ENCODE data around the gene CEP112. TPM values are rescaled to one million over a fixed set of nuclear protein-coding genes. Genes with fewer than 3 reads are reported as not detected.

Gene CEP112
- total and polyA plus RNA-seq, 2 of the 13 experiments (the other 11 are each of a cell fraction or from before 2014, with no cell fraction given), result 1.2 to 3.4 TPM

DNA sequence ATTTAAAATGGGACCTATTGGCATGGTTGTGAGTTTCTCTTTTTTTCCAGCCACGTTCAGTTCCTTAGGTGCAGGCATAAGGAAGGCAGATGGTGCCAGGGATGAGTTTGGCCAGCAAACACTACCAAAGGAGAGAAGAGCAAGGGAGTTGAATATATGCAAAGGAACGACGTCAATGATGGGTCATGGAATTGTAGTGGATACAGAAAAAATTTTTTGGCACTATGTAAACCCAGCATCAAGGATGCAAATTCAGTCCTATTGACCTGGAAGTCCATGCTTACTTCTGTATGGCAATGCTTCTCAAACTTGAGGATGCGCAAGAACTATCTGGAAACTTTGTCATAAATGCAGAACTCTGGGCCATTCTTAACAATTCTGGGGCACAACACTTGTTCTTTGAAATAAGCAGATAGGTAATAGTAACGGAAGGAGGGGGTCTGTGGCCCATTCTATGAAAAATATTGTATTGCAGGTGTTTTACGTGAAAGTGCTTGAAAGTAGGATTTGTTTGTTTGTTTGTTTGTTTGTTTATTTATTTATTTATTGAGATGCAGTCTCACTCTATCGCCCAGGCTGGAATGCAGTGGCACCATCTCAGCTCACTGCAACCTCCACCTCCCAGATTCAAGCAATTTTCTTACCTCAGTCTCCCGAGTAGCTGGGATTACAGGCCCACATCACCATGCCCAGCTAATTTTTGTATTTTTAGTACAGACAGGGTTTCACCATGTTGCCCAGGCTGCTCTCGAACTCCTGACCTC lies 19.3 kb upstream of the CEP112 start (continued):
- TF ChIP-seq, protein P1, sequence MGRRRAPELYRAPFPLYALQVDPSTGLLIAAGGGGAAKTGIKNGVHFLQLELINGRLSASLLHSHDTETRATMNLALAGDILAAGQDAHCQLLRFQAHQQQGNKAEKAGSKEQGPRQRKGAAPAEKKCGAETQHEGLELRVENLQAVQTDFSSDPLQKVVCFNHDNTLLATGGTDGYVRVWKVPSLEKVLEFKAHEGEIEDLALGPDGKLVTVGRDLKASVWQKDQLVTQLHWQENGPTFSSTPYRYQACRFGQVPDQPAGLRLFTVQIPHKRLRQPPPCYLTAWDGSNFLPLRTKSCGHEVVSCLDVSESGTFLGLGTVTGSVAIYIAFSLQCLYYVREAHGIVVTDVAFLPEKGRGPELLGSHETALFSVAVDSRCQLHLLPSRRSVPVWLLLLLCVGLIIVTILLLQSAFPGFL (CRISPR knock-in tag; IDR thresholded peaks at IDR 0.05), result no peak
- TF ChIP-seq, protein P2, sequence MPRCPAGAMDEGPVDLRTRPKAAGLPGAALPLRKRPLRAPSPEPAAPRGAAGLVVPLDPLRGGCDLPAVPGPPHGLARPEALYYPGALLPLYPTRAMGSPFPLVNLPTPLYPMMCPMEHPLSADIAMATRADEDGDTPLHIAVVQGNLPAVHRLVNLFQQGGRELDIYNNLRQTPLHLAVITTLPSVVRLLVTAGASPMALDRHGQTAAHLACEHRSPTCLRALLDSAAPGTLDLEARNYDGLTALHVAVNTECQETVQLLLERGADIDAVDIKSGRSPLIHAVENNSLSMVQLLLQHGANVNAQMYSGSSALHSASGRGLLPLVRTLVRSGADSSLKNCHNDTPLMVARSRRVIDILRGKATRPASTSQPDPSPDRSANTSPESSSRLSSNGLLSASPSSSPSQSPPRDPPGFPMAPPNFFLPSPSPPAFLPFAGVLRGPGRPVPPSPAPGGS (CRISPR knock-in tag; IDR thresholded peaks at IDR 0.05), result no peak
- TF ChIP-seq ZNF34 (CRISPR knock-in tag; IDR thresholded peaks at IDR 0.05; ENCODE audit: borderline replicate concordance), result no peak
- TF ChIP-seq, protein P3, sequence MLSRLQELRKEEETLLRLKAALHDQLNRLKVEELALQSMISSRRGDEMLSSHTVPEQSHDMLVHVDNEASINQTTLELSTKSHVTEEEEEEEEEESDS (CRISPR knock-in tag; IDR thresholded peaks at IDR 0.05; ENCODE audit: borderline replicate concordance), result no peak
- TF ChIP-seq, protein P4, sequence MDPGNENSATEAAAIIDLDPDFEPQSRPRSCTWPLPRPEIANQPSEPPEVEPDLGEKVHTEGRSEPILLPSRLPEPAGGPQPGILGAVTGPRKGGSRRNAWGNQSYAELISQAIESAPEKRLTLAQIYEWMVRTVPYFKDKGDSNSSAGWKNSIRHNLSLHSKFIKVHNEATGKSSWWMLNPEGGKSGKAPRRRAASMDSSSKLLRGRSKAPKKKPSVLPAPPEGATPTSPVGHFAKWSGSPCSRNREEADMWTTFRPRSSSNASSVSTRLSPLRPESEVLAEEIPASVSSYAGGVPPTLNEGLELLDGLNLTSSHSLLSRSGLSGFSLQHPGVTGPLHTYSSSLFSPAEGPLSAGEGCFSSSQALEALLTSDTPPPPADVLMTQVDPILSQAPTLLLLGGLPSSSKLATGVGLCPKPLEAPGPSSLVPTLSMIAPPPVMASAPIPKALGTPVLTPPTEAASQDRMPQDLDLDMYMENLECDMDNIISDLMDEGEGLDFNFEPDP (CRISPR knock-in tag; conservative IDR thresholded peaks at IDR 0.05), result 0 out of 2 replicates have a peak, but pooled peaks have one; percentile 10
- TF ChIP-seq JUNB (CRISPR knock-in tag; IDR thresholded peaks at IDR 0.05; ENCODE audit: borderline replicate concordance), result peak; percentile 65
- TF ChIP-seq EHMT2 (IDR thresholded peaks at IDR 0.05; ENCODE audit: borderline replicate concordance, low read depth, low read length), result no peak
- TF ChIP-seq, protein P5, sequence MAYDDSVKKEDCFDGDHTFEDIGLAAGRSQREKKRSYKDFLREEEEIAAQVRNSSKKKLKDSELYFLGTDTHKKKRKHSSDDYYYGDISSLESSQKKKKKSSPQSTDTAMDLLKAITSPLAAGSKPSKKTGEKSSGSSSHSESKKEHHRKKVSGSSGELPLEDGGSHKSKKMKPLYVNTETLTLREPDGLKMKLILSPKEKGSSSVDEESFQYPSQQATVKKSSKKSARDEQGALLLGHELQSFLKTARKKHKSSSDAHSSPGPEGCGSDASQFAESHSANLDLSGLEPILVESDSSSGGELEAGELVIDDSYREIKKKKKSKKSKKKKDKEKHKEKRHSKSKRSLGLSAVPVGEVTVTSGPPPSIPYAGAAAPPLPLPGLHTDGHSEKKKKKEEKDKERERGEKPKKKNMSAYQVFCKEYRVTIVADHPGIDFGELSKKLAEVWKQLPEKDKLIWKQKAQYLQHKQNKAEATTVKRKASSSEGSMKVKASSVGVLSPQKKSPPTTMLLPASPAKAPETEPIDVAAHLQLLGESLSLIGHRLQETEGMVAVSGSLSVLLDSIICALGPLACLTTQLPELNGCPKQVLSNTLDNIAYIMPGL (CRISPR knock-in tag; IDR thresholded peaks at IDR 0.05; ENCODE audit: borderline replicate concordance in 1 of 2, low read depth in 1 of 2), result no peak
- TF ChIP-seq ZNF607 (CRISPR knock-in tag; IDR thresholded peaks at IDR 0.05; ENCODE audit: borderline replicate concordance), result no peak
- peak; percentile 77 for TF ChIP-seq RBFOX2 (IDR thresholded peaks at IDR 0.05; ENCODE audit: low read depth, low read length)
- TF ChIP-seq ZNF17 (CRISPR knock-in tag; IDR thresholded peaks at IDR 0.05), result 0 out of 2 replicates have a peak, but pooled peaks have one; percentile 31
- TF ChIP-seq CCDC6 (CRISPR knock-in tag; IDR thresholded peaks at IDR 0.05), result 0 out of 2 replicates have a peak, but pooled peaks have one; percentile 18
- TF ChIP-seq ZFP90 (CRISPR knock-in tag; IDR thresholded peaks at IDR 0.05; ENCODE audit: borderline replicate concordance), result no peak
- 0 out of 2 replicates have a peak, but pooled peaks have one; percentile 57 for TF ChIP-seq RARG (CRISPR knock-in tag; IDR thresholded peaks at IDR 0.05; ENCODE audit: low read depth)
- TF ChIP-seq ZC3H4 (CRISPR knock-in tag; IDR thresholded peaks at IDR 0.05; ENCODE audit: borderline replicate concordance), result peak; percentile 61; the same call in 1 of the 2 replicates

Data from HepG2 (cell line).